Measurements from ENCODE around the gene GPLD1.
"Not testable (repeated sequence)": the region's sequence is repeated elsewhere in the genome, so short reads cannot be mapped to it uniquely, and the experiment has no call there.

Gene GPLD1

GRCh38 chr6:24426729-24427446, 62.5 kb downstream of the GPLD1 start:
- no peak for TF ChIP-seq CTCF (IDR thresholded peaks at IDR 0.05; ENCODE audit: insufficient read depth, low read length, poor library complexity, severe bottlenecking)
- no peak for DNase-seq (ENCODE audit: extremely low read depth, insufficient read length)
- Histone ChIP-seq H3K36me3 (ENCODE audit: control insufficient read depth, insufficient read depth, low read length) (no peaks in the 10 kb centered on the region; the same call in none of the 2 replicates), H3K27me3 (replicated peaks; ENCODE audit: control insufficient read depth, insufficient read depth, low read length) (no peaks in the 10 kb centered on the region), H3K4me3 (replicated peaks; ENCODE audit: low read depth, low read length) (no peak overlapping the region)

GRCh38 chr6:24425091-24425490, 64.3 kb downstream of the GPLD1 start:
- Histone ChIP-seq H3K36me3 (ENCODE audit: control insufficient read depth, insufficient read depth, low read length) (peaks cover 5% of the 10 kb centered on the region), H3K4me3 (replicated peaks; ENCODE audit: low read depth, low read length) (no peak overlapping the region)
- no peak for TF ChIP-seq CTCF (IDR thresholded peaks at IDR 0.05; ENCODE audit: insufficient read depth, low read length, poor library complexity, severe bottlenecking)

GRCh38 chr6:24419526-24419925, 69.9 kb downstream of the GPLD1 start:
- no peak for TF ChIP-seq CTCF (IDR thresholded peaks at IDR 0.05; ENCODE audit: insufficient read depth, low read length, poor library complexity, severe bottlenecking)
- H3K27me3 ChIP-seq (replicated peaks; ENCODE audit: control insufficient read depth, insufficient read depth, low read length) = no peaks in the 10 kb centered on the region
- DNase-seq (ENCODE audit: extremely low read depth, insufficient read length) = no peak
- H3K36me3 ChIP-seq (ENCODE audit: control insufficient read depth, insufficient read depth, low read length) = peaks cover 11% of the 10 kb centered on the region
- no peak overlapping the region for H3K4me3 ChIP-seq (replicated peaks; ENCODE audit: low read depth, low read length)

More at GRCh38 chr6:24425091-24425490, 64.3 kb downstream of the GPLD1 start:
- no peak for DNase-seq (ENCODE audit: extremely low read depth, insufficient read length)
- H3K27me3 ChIP-seq (replicated peaks; ENCODE audit: control insufficient read depth, insufficient read depth, low read length) = no peaks in the 10 kb centered on the region

DNA sequence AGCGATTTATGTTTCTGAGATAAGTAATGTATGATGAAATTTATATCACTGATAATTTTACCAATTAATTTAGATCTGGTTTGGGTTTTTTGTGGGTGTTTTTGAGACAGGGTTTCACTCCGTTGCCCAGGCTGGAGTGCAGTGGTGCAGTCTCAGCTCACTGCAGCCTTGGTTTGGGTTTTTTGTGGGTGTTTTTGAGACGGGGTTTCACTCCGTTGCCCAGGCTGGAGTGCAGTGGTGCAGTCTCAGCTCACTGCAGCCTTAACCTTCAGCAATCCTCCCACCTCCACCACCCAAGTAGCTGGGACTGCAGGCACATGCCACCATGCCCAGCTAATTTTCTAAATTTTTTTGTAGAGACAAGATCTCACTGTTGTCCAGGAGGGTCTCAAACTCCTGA, 73.6 kb downstream of the GPLD1 start:
- peak; percentile 18 for DNase-seq (ENCODE audit: extremely low read depth, insufficient read length)
- H3K27me3 ChIP-seq (replicated peaks; ENCODE audit: control insufficient read depth, insufficient read depth, low read length) = no peaks in the 10 kb centered on the region
- no peak overlapping the region for H3K4me3 ChIP-seq (replicated peaks; ENCODE audit: low read depth, low read length)
- TF ChIP-seq CTCF (IDR thresholded peaks at IDR 0.05; ENCODE audit: insufficient read depth, low read length, poor library complexity, severe bottlenecking) = no peak
- H3K36me3 ChIP-seq (ENCODE audit: control insufficient read depth, insufficient read depth, low read length) = peaks cover 13% of the 10 kb centered on the region

GRCh38 chr6:24414531-24414930, 74.8 kb downstream of the GPLD1 start:
- not testable (repeated sequence) for DNase-seq (ENCODE audit: extremely low read depth, insufficient read length); H3K27me3 ChIP-seq (replicated peaks; ENCODE audit: control insufficient read depth, insufficient read depth, low read length); H3K36me3 ChIP-seq (ENCODE audit: control insufficient read depth, insufficient read depth, low read length); H3K4me3 ChIP-seq (replicated peaks; ENCODE audit: low read depth, low read length)

- no peak for TF ChIP-seq CTCF (IDR thresholded peaks at IDR 0.05; ENCODE audit: insufficient read depth, low read length, poor library complexity, severe bottlenecking)
- no peak overlapping the region for H3K4me3 ChIP-seq (replicated peaks; ENCODE audit: low read depth, low read length)
- peaks cover 7% of the 10 kb centered on the region for H3K36me3 ChIP-seq (ENCODE audit: control insufficient read depth, insufficient read depth, low read length)
- no peak for DNase-seq (ENCODE audit: extremely low read depth, insufficient read length)
- no peaks in the 10 kb centered on the region for H3K27me3 ChIP-seq (replicated peaks; ENCODE audit: control insufficient read depth, insufficient read depth, low read length)
These were observed 77.1 kb downstream of the GPLD1 start for GRCh38 chr6:24412294-24412693.
